Measurements from ENCODE around the gene DNM3.
A peak's percentile ranks its signal among the peaks of the same experiment; 100 is the strongest.

The DNM3 gene

GRCh38 chr1:172125250-172125649 is 284.0 kb downstream of the DNM3 start:
- TF ChIP-seq CTCF (IDR thresholded peaks at IDR 0.05; ENCODE audit: low read depth, low read length), result no peak

DNA sequence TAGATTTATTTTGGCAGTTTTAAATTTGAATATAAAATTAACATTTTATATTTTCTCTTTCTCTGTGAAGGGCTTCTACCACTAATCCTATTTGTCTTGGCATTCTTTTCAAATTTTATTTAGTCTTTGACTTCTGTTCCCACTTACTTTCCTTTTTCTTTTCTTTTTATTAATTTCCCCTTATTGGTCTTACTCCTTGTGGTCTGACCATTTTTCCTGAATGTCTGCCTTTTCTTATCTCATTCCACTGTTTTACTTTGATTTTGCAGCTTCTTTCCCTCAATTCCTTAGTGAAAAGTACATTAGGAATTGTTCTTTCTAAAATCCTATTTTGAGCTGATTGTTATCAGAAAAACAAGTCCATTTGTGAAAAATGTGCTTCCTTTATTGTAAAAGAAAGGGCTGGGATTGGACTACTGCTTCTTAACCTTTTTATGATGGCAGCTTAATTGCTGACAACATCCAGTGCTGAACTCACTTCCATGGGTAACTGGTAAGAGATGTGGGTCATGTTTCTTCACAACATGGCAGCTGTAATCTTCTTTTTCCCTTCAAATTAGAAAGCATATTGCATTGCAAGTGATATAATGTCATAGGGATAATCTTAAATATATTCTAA is 284.6 kb downstream of the DNM3 start:
- TF ChIP-seq CTCF (IDR thresholded peaks at IDR 0.05; ENCODE audit: low read depth, low read length), result no peak
- no peak for DNase-seq (ENCODE audit: extremely low read depth, low read depth)

More at GRCh38 chr1:172125250-172125649, 284.0 kb downstream of the DNM3 start:
- DNase-seq (ENCODE audit: extremely low read depth, low read depth), result no peak

GRCh38 chr1:172132836-172133235 is 291.5 kb downstream of the DNM3 start:
- no peak for DNase-seq (ENCODE audit: extremely low read depth, low read depth)
- no peak for TF ChIP-seq CTCF (IDR thresholded peaks at IDR 0.05; ENCODE audit: low read depth, low read length)

- no peak for TF ChIP-seq CTCF (IDR thresholded peaks at IDR 0.05; ENCODE audit: low read depth, low read length)
- DNase-seq (ENCODE audit: extremely low read depth, low read depth), result no peak
Measured at GRCh38 chr1:172134087-172134731, 292.9 kb downstream of the DNM3 start.

DNA sequence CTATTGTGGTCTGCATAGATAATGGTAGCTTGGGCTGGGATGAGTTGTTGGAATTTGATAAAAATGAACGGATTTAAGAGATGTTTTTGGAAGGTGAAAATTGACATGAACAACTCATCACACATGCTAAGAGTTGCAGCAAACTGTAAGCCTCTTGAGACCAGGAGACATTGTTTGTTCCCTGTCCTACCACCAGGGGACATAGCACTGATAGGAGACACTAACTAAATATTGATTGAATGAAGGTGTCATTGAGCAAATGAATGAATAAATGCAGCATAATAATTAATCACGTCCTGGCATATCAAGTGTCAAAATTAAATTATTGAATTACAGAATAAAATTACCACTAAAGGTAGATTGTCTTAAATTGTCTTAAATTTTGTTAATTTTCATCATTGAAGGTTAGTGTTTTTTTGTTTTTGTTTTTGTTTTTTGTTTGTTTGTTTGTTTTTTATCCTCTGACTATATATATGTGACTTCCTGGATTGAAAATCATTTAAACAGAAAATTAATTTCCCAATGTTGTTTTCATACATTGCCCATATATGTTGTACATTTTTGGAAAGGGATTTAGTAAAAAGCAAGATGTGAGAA is 293.9 kb downstream of the DNM3 start:
- DNase-seq (ENCODE audit: extremely low read depth, low read depth), result no peak

DNA sequence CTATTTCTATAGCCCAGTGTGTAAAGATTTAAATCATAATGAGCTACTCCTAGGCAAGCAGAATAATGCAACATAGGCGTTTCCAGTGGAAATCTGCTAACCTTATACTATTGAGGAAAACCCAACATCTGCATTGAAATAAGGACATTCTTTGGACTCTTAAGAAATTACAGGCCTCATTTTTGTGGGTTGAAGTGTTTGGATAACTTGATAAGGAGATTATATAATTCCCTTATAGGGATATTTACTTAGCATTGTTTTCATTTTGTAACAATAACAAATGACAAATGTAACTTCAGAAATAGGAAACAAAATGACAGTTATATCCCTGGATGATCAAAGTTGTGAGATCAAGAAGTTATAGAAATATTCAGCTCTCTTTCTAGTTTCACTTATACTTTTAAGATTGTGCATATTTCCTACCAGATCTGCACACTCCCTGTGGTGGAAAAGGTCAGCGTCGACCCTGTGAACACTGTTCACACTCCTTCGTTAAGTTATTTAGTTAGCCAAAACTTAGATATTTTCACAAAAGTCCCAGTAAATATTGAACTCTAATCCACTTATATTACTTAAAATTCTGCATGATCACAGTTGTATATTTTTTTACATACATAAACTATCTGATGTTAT is 294.8 kb downstream of the DNM3 start:
- peak; percentile 69 for DNase-seq (ENCODE audit: extremely low read depth, low read depth)
- TF ChIP-seq CTCF (IDR thresholded peaks at IDR 0.05; ENCODE audit: low read depth, low read length), result no peak

More for the DNA sequence above, 293.9 kb downstream of the DNM3 start:
- TF ChIP-seq CTCF (IDR thresholded peaks at IDR 0.05; ENCODE audit: low read depth, low read length), result peak; percentile 40

DNA sequence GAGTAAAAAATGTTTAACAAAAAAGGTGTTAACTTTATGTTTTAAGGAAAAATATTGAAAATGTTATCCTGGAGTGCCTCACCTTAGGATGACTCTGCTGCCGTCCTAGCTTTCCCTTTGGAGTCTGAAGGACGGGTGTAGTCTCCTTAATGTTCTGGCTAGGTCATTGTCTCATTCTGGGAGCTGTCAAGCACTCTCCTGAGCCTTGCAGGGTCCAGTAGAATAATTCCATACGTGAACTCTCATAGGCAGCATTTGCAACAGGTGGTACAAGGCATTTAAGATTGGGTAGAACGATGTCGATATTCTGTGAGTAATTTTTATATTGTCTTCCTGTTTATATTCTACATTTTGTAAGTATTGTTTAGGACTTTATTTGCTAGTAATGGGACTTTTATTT is 295.6 kb downstream of the DNM3 start:
- no peak for DNase-seq (ENCODE audit: extremely low read depth, low read depth)
- TF ChIP-seq CTCF (IDR thresholded peaks at IDR 0.05; ENCODE audit: low read depth, low read length), result no peak

Measured in AG09319 (cell line).